ENCODE results near the gene CNTN1. TPM values are rescaled to one million over a fixed set of nuclear protein-coding genes. Genes with fewer than 3 reads are reported as not detected.

CNTN1 gene
- polyA plus RNA-seq, 1 donor from 2014 or later, result 101 TPM

GRCh38 chr12:40833818-40834217, 141.6 kb downstream of the CNTN1 start:
- no peaks in the 10 kb centered on the region for H3K9me2 ChIP-seq (ENCODE audit: insufficient read depth, low read length)
- TF ChIP-seq REST (IDR thresholded peaks at IDR 0.05; ENCODE audit: borderline replicate concordance) (no peak), RAD21 (conservative IDR thresholded peaks at IDR 0.05) (no peak), CTCF (IDR thresholded peaks at IDR 0.05; ENCODE audit: poor library complexity, severe bottlenecking) (no peak), SMC3 (conservative IDR thresholded peaks at IDR 0.05; ENCODE audit: poor library complexity) (no peak), POLR2AphosphoS5 (IDR thresholded peaks at IDR 0.05) (no peak), EP300 (conservative IDR thresholded peaks at IDR 0.05; ENCODE audit: poor library complexity, severe bottlenecking) (no peak), EZH2 (IDR thresholded peaks at IDR 0.05; ENCODE audit: borderline replicate concordance, insufficient read depth, low read length, poor library complexity, severe bottlenecking) (no peak), MXI1 (conservative IDR thresholded peaks at IDR 0.05; ENCODE audit: poor library complexity, severe bottlenecking) (no peak)
- no peak overlapping the region for H3K4me3 ChIP-seq (ENCODE audit: low read length)
- peaks cover 3% of the 10 kb centered on the region for H3F3A ChIP-seq (ENCODE audit: insufficient read depth, low read length, poor library complexity, severe bottlenecking)
- H3K79me2 ChIP-seq (replicated peaks; ENCODE audit: insufficient read depth, low read length), result no peaks in the 10 kb centered on the region
- no peak overlapping the region for H2AFZ ChIP-seq (ENCODE audit: low read depth, low read length)
- H3K27me3 ChIP-seq (ENCODE audit: insufficient read depth, low read depth, low read length), result no peaks in the 10 kb centered on the region
- no peak overlapping the region for H3K4me2 ChIP-seq (ENCODE audit: low read length)
- H3K9me3 ChIP-seq (ENCODE audit: low read length), result no peaks in the 10 kb centered on the region
- no peak overlapping the region for H3K9ac ChIP-seq (ENCODE audit: low read length)
- H3K36me3 ChIP-seq (ENCODE audit: insufficient read depth, low read length), result no peaks in the 10 kb centered on the region
- H4K20me1 ChIP-seq (ENCODE audit: insufficient read depth), result no peaks in the 10 kb centered on the region
- H3K27ac ChIP-seq (ENCODE audit: low read length), result no peak overlapping the region

GRCh38 chr12:40834321-40834720, 142.1 kb downstream of the CNTN1 start:
- Histone ChIP-seq H3K4me3 (ENCODE audit: low read length) (no peak overlapping the region), H3K27ac (ENCODE audit: low read length) (no peak overlapping the region), H3K27me3 (ENCODE audit: insufficient read depth, low read depth, low read length) (no peaks in the 10 kb centered on the region), H2AFZ (ENCODE audit: low read depth, low read length) (no peak overlapping the region), H3K9ac (ENCODE audit: low read length) (no peak overlapping the region), H3K79me2 (replicated peaks; ENCODE audit: insufficient read depth, low read length) (no peaks in the 10 kb centered on the region), H3K9me3 (ENCODE audit: low read length) (no peaks in the 10 kb centered on the region), H4K20me1 (ENCODE audit: insufficient read depth) (no peaks in the 10 kb centered on the region), H3K4me2 (ENCODE audit: low read length) (no peak overlapping the region), H3F3A (ENCODE audit: insufficient read depth, low read length, poor library complexity, severe bottlenecking) (peaks cover 3% of the 10 kb centered on the region), H3K36me3 (ENCODE audit: insufficient read depth, low read length) (no peaks in the 10 kb centered on the region), H3K9me2 (ENCODE audit: insufficient read depth, low read length) (no peaks in the 10 kb centered on the region)
- TF ChIP-seq RAD21 (conservative IDR thresholded peaks at IDR 0.05) (no peak), POLR2AphosphoS5 (IDR thresholded peaks at IDR 0.05) (no peak)

- Histone ChIP-seq H2AFZ (ENCODE audit: low read depth, low read length) (no peak overlapping the region), H3F3A (ENCODE audit: insufficient read depth, low read length, poor library complexity, severe bottlenecking) (peaks cover 3% of the 10 kb centered on the region), H3K9me3 (ENCODE audit: low read length) (no peaks in the 10 kb centered on the region), H3K79me2 (replicated peaks; ENCODE audit: insufficient read depth, low read length) (no peaks in the 10 kb centered on the region), H4K20me1 (ENCODE audit: insufficient read depth) (no peaks in the 10 kb centered on the region), H3K4me2 (ENCODE audit: low read length) (no peak overlapping the region), H3K27ac (ENCODE audit: low read length) (no peak overlapping the region), H3K9ac (ENCODE audit: low read length) (no peak overlapping the region), H3K4me3 (ENCODE audit: low read length) (no peak overlapping the region), H3K36me3 (ENCODE audit: insufficient read depth, low read length) (no peaks in the 10 kb centered on the region), H3K27me3 (ENCODE audit: insufficient read depth, low read depth, low read length) (no peaks in the 10 kb centered on the region), H3K9me2 (ENCODE audit: insufficient read depth, low read length) (no peaks in the 10 kb centered on the region)
- no peak for TF ChIP-seq POLR2AphosphoS5 (IDR thresholded peaks at IDR 0.05)
- TF ChIP-seq RAD21 (conservative IDR thresholded peaks at IDR 0.05), result no peak
- TF ChIP-seq CTCF (IDR thresholded peaks at IDR 0.05; ENCODE audit: poor library complexity, severe bottlenecking), result no peak
- no peak for TF ChIP-seq EP300 (conservative IDR thresholded peaks at IDR 0.05; ENCODE audit: poor library complexity, severe bottlenecking)
- TF ChIP-seq SMC3 (conservative IDR thresholded peaks at IDR 0.05; ENCODE audit: poor library complexity), result no peak
- TF ChIP-seq MXI1 (conservative IDR thresholded peaks at IDR 0.05; ENCODE audit: poor library complexity, severe bottlenecking), result no peak
- no peak for TF ChIP-seq TAF1 (IDR thresholded peaks at IDR 0.05; ENCODE audit: low read depth)
- no peak for TF ChIP-seq EZH2 (IDR thresholded peaks at IDR 0.05; ENCODE audit: borderline replicate concordance, insufficient read depth, low read length, poor library complexity, severe bottlenecking)
- no peak for TF ChIP-seq REST (IDR thresholded peaks at IDR 0.05; ENCODE audit: borderline replicate concordance)
These were observed 145.7 kb downstream of the CNTN1 start for GRCh38 chr12:40837891-40838429.

All from neural cell (in vitro differentiated cells).